ENCODE results near the gene SMYD2.

SMYD2 gene

DNA sequence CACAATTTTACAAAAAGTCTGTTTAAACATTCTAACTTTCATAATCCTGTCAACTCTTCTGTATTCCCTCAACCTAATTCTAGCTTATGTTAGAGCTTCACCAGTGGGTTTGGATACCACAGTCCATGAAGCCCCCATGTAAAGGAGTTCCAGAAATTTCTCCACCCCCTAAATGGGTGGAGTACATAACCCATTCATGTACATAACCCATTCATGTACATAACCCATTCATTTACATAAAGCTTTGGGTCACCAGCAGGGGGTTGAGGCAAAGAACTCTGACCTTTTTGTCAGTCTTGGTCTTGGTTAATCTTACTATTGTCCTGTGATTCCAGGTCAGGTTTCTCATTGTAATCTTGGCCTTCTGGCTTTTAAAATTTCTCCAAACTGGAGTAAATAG, 61.6 kb downstream of the SMYD2 start:
- CTCF ChIA-PET = interaction anchor here (0.7 kb wide), 1 partner anchor 128 kb away, joined by 4 read pairs; no protein-coding TSS in a partner anchor
- no peak for TF ChIP-seq FOXK2 (IDR thresholded peaks at IDR 0.05)
- TF ChIP-seq ELF4 (IDR thresholded peaks at IDR 0.05) = no peak
- no peak for TF ChIP-seq SUZ12 (IDR thresholded peaks at IDR 0.05)
- TF ChIP-seq SP1 (IDR thresholded peaks at IDR 0.05) = no peak
- TF ChIP-seq LEF1 (IDR thresholded peaks at IDR 0.05; ENCODE audit: borderline replicate concordance) = no peak
- TF ChIP-seq L3MBTL2 (conservative IDR thresholded peaks at IDR 0.05) = no peak
- no peak for TF ChIP-seq ARNT (IDR thresholded peaks at IDR 0.05)
- TF ChIP-seq HDGF (IDR thresholded peaks at IDR 0.05; ENCODE audit: borderline replicate concordance) = no peak
- no peak for TF ChIP-seq TARDBP (IDR thresholded peaks at IDR 0.05)
- no peak for TF ChIP-seq NFRKB (IDR thresholded peaks at IDR 0.05)
- no peak for TF ChIP-seq FOXA1 (IDR thresholded peaks at IDR 0.05)
- POLR2A ChIA-PET = no interaction called here
- DNase-seq (ENCODE audit: extremely low spot score) = no peak

DNA sequence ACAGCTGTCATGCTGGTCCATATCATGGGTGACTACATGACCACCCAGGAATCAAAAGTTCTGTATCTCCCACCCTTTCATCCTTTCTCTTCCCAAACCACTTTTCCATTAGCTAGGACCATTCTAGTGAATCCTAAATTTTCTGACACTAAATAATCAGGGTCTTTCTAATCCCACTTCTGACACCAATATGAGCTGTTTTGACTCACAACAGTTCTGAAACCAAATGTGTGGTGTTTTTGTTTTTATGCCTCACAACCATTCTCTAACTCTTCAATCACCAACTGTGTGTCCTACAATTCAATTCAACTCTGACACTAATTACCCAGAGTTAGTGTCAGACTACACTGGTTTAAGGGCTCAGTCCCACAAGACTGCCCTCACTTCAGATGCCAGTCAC, 63.9 kb downstream of the SMYD2 start:
- DNase-seq (ENCODE audit: extremely low spot score) = no peak
- TF ChIP-seq LEF1 (IDR thresholded peaks at IDR 0.05; ENCODE audit: borderline replicate concordance) (no peak), L3MBTL2 (conservative IDR thresholded peaks at IDR 0.05) (no peak), HDGF (IDR thresholded peaks at IDR 0.05; ENCODE audit: borderline replicate concordance) (no peak), SUZ12 (IDR thresholded peaks at IDR 0.05) (no peak), ARNT (IDR thresholded peaks at IDR 0.05) (no peak), BHLHE40 (IDR thresholded peaks at IDR 0.05; ENCODE audit: borderline replicate concordance) (no peak), FOXM1 (IDR thresholded peaks at IDR 0.05; ENCODE audit: borderline replicate concordance) (no peak), FOXA1 (IDR thresholded peaks at IDR 0.05) (no peak)
- TF ChIP-seq, protein P1, sequence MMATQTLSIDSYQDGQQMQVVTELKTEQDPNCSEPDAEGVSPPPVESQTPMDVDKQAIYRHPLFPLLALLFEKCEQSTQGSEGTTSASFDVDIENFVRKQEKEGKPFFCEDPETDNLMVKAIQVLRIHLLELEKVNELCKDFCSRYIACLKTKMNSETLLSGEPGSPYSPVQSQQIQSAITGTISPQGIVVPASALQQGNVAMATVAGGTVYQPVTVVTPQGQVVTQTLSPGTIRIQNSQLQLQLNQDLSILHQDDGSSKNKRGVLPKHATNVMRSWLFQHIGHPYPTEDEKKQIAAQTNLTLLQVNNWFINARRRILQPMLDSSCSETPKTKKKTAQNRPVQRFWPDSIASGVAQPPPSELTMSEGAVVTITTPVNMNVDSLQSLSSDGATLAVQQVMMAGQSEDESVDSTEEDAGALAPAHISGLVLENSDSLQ (IDR thresholded peaks at IDR 0.05) = no peak
- ChIA-PET CTCF (interaction anchor here (1.4 kb wide), 1 partner anchor 13 kb away, joined by 6 read pairs; no protein-coding TSS in a partner anchor), POLR2A (no interaction called here)

DNA sequence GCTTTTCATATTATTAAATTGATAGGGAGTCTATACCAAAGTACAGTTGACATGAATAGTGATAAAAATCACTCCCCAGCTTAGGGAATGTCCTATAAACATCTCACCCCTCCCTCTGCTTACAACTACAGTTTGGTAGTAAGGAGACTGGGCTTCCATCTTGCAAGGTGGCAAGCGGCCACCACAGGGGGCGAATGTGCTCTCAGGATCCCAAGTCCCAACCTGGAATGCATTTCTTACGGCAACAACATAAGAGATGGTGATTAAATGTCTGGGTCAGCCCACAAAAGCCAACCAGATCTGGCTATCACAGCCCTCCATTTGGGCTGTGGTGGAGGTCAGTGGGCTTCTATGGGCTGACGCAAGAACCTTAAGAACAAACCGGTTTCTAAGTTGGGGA, 68.0 kb downstream of the SMYD2 start:
- ChIA-PET CTCF (interaction anchor here (2.0 kb wide), 1 partner anchor 17 kb away, joined by 9 read pairs; no protein-coding TSS in a partner anchor), POLR2A (no interaction called here)
- DNase-seq (ENCODE audit: extremely low spot score) = no peak
- TF ChIP-seq FOXK2 (IDR thresholded peaks at IDR 0.05) (no peak), ARNT (IDR thresholded peaks at IDR 0.05) (no peak), FOXM1 (IDR thresholded peaks at IDR 0.05; ENCODE audit: borderline replicate concordance) (no peak), ZNF384 (IDR thresholded peaks at IDR 0.05) (no peak), NFRKB (IDR thresholded peaks at IDR 0.05) (no peak), SUZ12 (IDR thresholded peaks at IDR 0.05) (no peak), HDGF (IDR thresholded peaks at IDR 0.05; ENCODE audit: borderline replicate concordance) (no peak), LEF1 (IDR thresholded peaks at IDR 0.05; ENCODE audit: borderline replicate concordance) (no peak), ELF4 (IDR thresholded peaks at IDR 0.05) (no peak), BHLHE40 (IDR thresholded peaks at IDR 0.05; ENCODE audit: borderline replicate concordance) (no peak), L3MBTL2 (conservative IDR thresholded peaks at IDR 0.05) (no peak), TARDBP (IDR thresholded peaks at IDR 0.05) (no peak), FOXA1 (IDR thresholded peaks at IDR 0.05) (no peak)
- TF ChIP-seq, protein P1 (IDR thresholded peaks at IDR 0.05) = no peak

DNA sequence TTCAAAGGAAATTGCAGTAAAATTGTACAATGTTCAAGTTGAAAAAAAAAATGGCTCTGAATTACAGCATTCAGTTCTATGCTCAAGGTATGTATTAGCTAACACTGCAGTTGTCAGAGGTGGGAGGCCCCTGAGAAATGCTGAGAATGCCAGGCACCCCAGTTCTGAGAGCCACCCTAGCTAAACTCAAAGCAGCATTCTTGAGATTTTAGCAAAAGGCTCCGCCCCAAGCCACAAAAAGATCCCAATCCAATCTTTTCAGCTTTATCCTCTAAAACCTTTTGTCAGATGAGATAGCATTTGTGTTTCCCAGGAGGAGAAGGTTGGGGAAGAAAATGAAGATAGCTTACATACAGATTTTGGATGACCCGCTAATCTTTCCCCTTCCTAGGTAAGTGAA, 68.8 kb downstream of the SMYD2 start:
- CTCF ChIA-PET = interaction anchor here (2.0 kb wide), 1 partner anchor 17 kb away, joined by 9 read pairs; no protein-coding TSS in a partner anchor
- no peak for DNase-seq (ENCODE audit: extremely low spot score)
- TF ChIP-seq FOXK2 (IDR thresholded peaks at IDR 0.05) = no peak
- TF ChIP-seq BHLHE40 (IDR thresholded peaks at IDR 0.05; ENCODE audit: borderline replicate concordance) = no peak
- no peak for TF ChIP-seq CTBP1 (IDR thresholded peaks at IDR 0.05; ENCODE audit: borderline replicate concordance)
- TF ChIP-seq SP1 (IDR thresholded peaks at IDR 0.05) = no peak
- no peak for TF ChIP-seq ARNT (IDR thresholded peaks at IDR 0.05)
- TF ChIP-seq SUZ12 (IDR thresholded peaks at IDR 0.05) = no peak
- no peak for TF ChIP-seq ZNF384 (IDR thresholded peaks at IDR 0.05)
- TF ChIP-seq TARDBP (IDR thresholded peaks at IDR 0.05) = no peak
- no peak for TF ChIP-seq LEF1 (IDR thresholded peaks at IDR 0.05; ENCODE audit: borderline replicate concordance)
- TF ChIP-seq ELF4 (IDR thresholded peaks at IDR 0.05) = no peak
- TF ChIP-seq, protein P1 (IDR thresholded peaks at IDR 0.05) = no peak
- TF ChIP-seq HDGF (IDR thresholded peaks at IDR 0.05; ENCODE audit: borderline replicate concordance) = no peak
- TF ChIP-seq L3MBTL2 (conservative IDR thresholded peaks at IDR 0.05) = no peak
- no peak for TF ChIP-seq FOXM1 (IDR thresholded peaks at IDR 0.05; ENCODE audit: borderline replicate concordance)
- TF ChIP-seq NFRKB (IDR thresholded peaks at IDR 0.05) = no peak
- TF ChIP-seq FOXA1 (IDR thresholded peaks at IDR 0.05) = no peak
- POLR2A ChIA-PET = no interaction called here

DNA sequence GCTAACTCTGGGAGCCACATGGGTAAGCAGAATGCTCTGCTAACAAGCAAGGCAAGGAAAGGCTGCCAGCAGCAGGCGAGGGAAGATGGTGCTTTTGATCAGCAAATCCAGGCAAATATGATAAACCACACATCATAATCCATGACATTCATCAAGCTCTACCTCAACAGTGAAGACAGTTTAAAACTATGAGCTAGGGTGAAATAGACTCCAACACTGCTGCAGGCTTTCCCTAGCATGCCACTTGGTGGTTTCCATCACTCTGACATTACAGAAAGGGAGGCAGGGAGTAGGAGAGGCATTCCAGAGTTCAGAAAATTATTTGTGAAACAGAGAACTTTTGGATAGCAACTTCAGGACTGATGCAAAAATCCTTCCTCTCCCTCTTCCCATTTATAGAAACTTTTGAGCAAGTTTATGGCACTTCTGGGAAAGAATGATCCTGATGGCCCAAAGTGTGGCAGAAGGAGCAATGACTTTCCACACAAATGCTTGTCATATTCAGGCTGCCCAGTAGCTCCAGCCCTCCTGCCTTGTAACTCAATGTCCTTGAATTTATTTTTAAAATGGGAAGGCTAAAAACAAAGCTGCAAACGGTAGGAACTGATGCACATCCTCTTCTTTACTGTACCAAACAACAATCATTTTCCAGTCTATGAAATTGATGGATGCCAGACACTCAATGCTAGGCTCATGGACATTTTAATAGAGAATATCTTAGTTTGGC, 70.8 kb downstream of the SMYD2 start:
- TF ChIP-seq FOXM1 (IDR thresholded peaks at IDR 0.05; ENCODE audit: borderline replicate concordance) (no peak), FOXK2 (IDR thresholded peaks at IDR 0.05) (no peak), FOXA1 (IDR thresholded peaks at IDR 0.05) (no peak), ZNF384 (IDR thresholded peaks at IDR 0.05) (no peak), NFRKB (IDR thresholded peaks at IDR 0.05) (no peak), TARDBP (IDR thresholded peaks at IDR 0.05) (no peak), L3MBTL2 (conservative IDR thresholded peaks at IDR 0.05) (no peak), BHLHE40 (IDR thresholded peaks at IDR 0.05; ENCODE audit: borderline replicate concordance) (no peak), ARNT (IDR thresholded peaks at IDR 0.05) (no peak), LEF1 (IDR thresholded peaks at IDR 0.05; ENCODE audit: borderline replicate concordance) (no peak)
- TF ChIP-seq, protein P1 (IDR thresholded peaks at IDR 0.05) = no peak
- no peak for DNase-seq (ENCODE audit: extremely low spot score)
- ChIA-PET POLR2A (no interaction called here), CTCF (no interaction called here)
